Measurements from ENCODE around the gene ASB6. TPM values are rescaled to one million over a fixed set of nuclear protein-coding genes. Genes with fewer than 3 reads are reported as not detected.
A peak's percentile ranks its signal among the peaks of the same experiment; 100 is the strongest.

ASB6 gene
- total RNA-seq, 4 donors from 2014 or later, result 15.4 to 22.5 (median 17.6) TPM

DNA sequence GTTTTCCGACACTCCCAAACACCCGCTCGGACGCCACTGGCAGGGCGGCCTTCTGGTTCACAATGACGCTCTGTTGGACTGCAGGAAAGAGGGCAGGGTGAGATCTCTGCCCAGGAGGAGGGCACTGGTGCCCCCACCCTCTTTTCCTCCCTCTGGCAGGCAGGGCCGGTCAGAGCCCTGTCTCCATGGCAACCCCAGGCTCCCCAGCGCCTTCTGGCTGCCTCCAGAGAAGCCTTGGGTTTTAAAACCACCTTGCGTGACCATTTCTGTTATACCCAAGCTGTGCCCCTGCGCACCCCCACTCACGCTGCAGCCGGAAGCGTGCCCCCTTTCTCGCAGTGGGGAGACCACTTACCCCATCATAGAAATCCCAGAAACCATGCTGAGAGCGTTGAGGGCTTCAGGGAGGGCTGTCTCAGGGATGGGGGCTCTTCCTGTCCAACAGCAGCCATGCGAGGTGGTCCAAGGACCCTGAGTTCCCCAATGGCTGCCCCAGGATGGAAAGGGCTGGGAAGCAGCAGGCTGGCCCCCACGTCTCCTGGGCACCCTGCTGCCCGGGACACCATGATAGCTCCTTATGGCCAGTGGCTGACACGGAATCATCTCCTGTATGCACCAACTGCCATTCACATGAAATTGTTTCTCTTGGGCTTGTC lies 28.3 kb downstream of the ASB6 start:
- TF ChIP-seq, protein P1, sequence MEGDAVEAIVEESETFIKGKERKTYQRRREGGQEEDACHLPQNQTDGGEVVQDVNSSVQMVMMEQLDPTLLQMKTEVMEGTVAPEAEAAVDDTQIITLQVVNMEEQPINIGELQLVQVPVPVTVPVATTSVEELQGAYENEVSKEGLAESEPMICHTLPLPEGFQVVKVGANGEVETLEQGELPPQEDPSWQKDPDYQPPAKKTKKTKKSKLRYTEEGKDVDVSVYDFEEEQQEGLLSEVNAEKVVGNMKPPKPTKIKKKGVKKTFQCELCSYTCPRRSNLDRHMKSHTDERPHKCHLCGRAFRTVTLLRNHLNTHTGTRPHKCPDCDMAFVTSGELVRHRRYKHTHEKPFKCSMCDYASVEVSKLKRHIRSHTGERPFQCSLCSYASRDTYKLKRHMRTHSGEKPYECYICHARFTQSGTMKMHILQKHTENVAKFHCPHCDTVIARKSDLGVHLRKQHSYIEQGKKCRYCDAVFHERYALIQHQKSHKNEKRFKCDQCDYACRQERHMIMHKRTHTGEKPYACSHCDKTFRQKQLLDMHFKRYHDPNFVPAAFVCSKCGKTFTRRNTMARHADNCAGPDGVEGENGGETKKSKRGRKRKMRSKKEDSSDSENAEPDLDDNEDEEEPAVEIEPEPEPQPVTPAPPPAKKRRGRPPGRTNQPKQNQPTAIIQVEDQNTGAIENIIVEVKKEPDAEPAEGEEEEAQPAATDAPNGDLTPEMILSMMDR (IDR thresholded peaks at IDR 0.05), result no peak
- no peak for TF ChIP-seq POLR2A (IDR thresholded peaks at IDR 0.05)
- peaks cover 19 to 32% (median 22%) of the 10 kb centered on the region in 3 donors for H3K4me1 ChIP-seq
- 48 to 65% methylated on average over 6 to 11 of the region's 19 CpGs for WGBS, 2 donors
- H3K27me3 ChIP-seq, result peaks cover 0 to 23% (median 0%) of the 10 kb centered on the region in 4 donors
- H3K4me3 ChIP-seq, result no peak overlapping the region
- intact Hi-C loops (cut with DNase I), result loop anchor here (5.0 kb wide), 2 partner anchors 121 to 476 kb away; no protein-coding TSS in a partner anchor
- no peaks in the 10 kb centered on the region for H3K9me3 ChIP-seq
- DNase-seq, result no peak
- H3K36me3 ChIP-seq, result no peaks in the 10 kb centered on the region
- peak overlapping the region in 1 of 4 donors; percentile 60 for H3K27ac ChIP-seq

- Histone ChIP-seq H3K36me3 (no peaks in the 10 kb centered on the region), H3K4me3 (no peak overlapping the region), H3K9me3 (no peaks in the 10 kb centered on the region), H3K27ac (peak overlapping the region in 1 of 4 donors; percentile 60), H3K27me3 (peaks cover 0 to 23% (median 0%) of the 10 kb centered on the region in 4 donors), H3K4me1 (peaks cover 23 to 38% (median 28%) of the 10 kb centered on the region in 3 donors)
- DNase-seq, result no peak
- intact Hi-C loops (cut with DNase I), result loop anchor here (5.0 kb wide), 2 partner anchors 121 to 476 kb away; no protein-coding TSS in a partner anchor
- TF ChIP-seq POLR2A (IDR thresholded peaks at IDR 0.05), result no peak
- TF ChIP-seq, protein P1 (IDR thresholded peaks at IDR 0.05), result no peak
- 51 to 61% methylated on average over 3 to 7 of the region's 15 CpGs for WGBS, 2 donors
These were observed 29.0 kb downstream of the ASB6 start for GRCh38 chr9:129612815-129613519.

DNA sequence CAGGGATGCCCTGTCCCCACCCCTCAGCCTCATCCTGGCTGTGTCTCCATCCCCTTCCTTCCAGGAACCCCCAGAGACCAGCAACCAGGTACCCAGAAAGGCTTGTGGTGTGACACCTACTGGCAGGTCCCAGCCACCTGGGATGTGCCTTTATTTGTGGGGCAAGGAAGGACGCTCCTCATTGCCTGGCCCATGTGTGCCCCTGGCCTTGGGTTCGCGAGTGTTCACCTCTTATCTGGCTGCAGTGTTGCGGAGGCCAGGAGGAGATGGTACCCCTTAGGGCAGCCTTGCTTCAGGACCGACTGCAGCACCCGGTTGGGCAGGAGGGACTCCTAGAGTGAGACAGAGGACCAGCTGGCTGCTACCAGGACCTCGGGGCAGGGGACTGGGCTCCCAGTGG lies 29.8 kb downstream of the ASB6 start:
- DNase-seq, result no peak
- intact Hi-C loops (cut with DNase I), result loop anchor here (5.0 kb wide), 2 partner anchors 120 to 475 kb away; no protein-coding TSS in a partner anchor
- Histone ChIP-seq H3K27me3 (peaks cover 0 to 23% (median 0%) of the 10 kb centered on the region in 4 donors), H3K4me1 (peaks cover 30 to 47% (median 35%) of the 10 kb centered on the region in 3 donors), H3K9me3 (no peaks in the 10 kb centered on the region), H3K36me3 (no peaks in the 10 kb centered on the region), H3K27ac (no peak overlapping the region), H3K4me3 (no peak overlapping the region)
- no peak for TF ChIP-seq POLR2A (IDR thresholded peaks at IDR 0.05)
- TF ChIP-seq, protein P1 (IDR thresholded peaks at IDR 0.05), result peak in 1 of 6 experiments; percentile 11
- 32% methylated on average over 4 of the region's 7 CpGs; no CpG with 5 or more reads in 1 of the 2 donors for WGBS, 2 donors

DNA sequence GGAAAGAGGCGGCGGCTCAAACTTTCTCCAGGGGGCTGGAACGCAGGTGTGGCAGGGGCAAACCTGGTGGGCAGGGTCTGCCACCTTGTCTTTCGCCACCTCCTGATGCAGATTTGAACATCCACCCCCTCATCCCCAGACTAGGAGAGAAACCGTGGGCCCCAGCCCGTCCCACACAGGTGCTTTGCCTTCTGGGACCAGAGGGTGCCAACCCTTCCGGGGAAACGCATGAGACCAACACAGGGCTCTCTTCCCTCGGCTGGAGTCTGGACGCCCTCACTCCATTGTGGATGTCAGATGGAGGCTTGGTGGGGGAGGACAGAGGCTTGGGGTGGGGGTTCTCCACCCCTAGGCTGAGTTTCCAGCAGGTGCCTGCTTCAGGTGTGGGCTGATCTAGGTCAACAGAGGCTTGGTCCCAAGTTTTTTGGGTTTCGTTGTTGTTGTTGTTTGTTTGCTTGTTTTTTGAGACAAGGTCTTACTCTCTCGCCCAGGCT lies 30.6 kb downstream of the ASB6 start:
- H3K27ac ChIP-seq, result peak overlapping the region; percentile 89 to 94 (median 92)
- intact Hi-C loops (cut with DNase I), result loop anchor here (5.0 kb wide), 2 partner anchors 119 to 474 kb away; no protein-coding TSS in a partner anchor
- H3K4me1 ChIP-seq, result peaks cover 30 to 55% (median 40%) of the 10 kb centered on the region in 3 donors
- DNase-seq, result no peak
- no peaks in the 10 kb centered on the region for H3K9me3 ChIP-seq
- no peaks in the 10 kb centered on the region for H3K36me3 ChIP-seq
- no peak for TF ChIP-seq POLR2A (IDR thresholded peaks at IDR 0.05)
- TF ChIP-seq, protein P1 (IDR thresholded peaks at IDR 0.05), result peak in 1 of 6 experiments; percentile 64
- WGBS, 2 donors, result 17 to 71% methylated on average over 2 to 7 of the region's 12 CpGs
- peak overlapping the region in 3 of 4 donors; percentile 58 to 79 (median 69) for H3K4me3 ChIP-seq
- peaks cover 0 to 23% (median 0%) of the 10 kb centered on the region in 4 donors for H3K27me3 ChIP-seq
